Esophagus squamous epithelium (tissue), 4 donors: ENCODE measurements around the gene GPR62.

ENCODE experiments used
- CTCF ChIP-seq, 6 experiments: fragments of 450-650 bp in 4 of 6; fragments of 200-600 bp in 2 of 6; sonication (generic) in 2 of 6; IDR thresholded peaks; one replicate each; pipeline ENCODE4 v1.5.1; 2016 to 2019; ENCODE audit warnings: antibody characterized with exemption in 6 of 6, mild to moderate bottlenecking in 4 of 6, moderate library complexity in 4 of 6
- POLR2A ChIP-seq, 4 donors: fragments of 450-650 bp; IDR thresholded peaks; one replicate each; pipeline ENCODE4 v1.6.1; 2017; ENCODE audit warnings: antibody characterized with exemption in 4 of 4, mild to moderate bottlenecking in 4 of 4, moderate library complexity in 3 of 4

GRCh38 chr3:51999846-52000245 is 44.7 kb downstream of the GPR62 start:
- TF ChIP-seq CTCF (IDR thresholded peaks at IDR 0.05): no peak
- TF ChIP-seq POLR2A (IDR thresholded peaks at IDR 0.05): no peak
